Fibroblast of skin of right quadriceps (primary cell): ENCODE data around the gene METTL22.

Experiments used
- DNase-seq: peaks from one replicate; pipeline ENCODE4 v3.0.0-alpha.2; 2013

METTL22 gene

DNA sequence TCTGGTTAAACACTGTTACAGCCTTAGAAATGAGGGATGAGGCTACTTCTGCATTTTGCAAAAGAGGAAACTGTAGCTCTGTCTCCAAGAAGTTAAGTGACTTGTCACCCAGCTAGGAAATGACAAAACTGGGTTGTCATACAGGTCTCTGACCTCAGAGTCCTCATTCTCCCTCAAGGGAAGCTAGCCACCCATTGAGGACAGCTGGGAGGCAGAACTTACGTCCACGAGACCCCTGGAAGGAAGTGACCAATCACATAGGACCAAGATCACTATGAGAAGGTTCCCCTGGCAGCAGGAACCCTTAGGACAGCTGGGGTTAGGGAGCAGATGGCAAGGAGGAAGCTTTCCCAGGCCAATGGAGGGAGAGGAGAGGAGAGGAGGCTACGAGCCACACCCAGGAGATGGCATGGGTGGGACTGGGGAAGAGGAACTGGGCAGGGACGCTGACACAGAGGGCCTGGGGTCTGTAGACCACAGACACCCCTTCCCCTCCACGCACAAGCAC lies 11.2 kb downstream of the METTL22 start:
- no peak for DNase-seq

DNA sequence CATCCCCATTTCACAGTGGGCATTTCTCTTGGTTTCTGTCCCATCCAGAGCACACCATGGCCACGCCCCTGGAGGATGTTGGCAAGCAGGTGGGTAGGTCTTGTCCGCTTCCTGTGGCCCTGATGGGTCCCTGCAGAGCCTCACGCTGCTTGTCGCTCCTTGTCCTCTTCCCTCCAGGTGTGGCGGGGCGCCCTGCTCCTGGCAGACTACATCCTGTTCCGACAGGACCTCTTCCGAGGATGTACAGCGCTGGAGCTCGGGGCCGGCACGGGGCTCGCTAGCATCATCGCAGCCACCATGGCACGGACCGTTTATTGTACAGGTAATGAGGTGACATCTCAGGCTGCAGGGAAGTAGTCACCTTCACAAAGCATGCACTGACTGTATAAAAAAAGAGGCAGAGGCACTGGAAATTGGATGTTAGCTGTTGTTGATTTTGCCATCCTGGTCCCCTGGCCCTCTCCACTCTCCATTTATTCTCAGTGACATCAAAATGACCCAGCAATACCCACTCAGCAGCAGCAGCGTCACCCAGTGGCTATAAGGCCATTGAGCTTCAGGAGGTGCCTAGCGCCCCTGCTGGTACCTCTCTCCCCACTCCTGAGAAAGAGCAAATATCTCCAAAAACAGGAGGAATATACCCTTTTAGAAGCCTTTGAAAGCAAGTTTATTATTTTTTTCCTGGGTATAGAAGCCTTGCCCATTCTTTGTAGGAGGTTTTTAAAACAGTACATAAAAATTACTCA lies 13.7 kb downstream of the METTL22 start:
- peak; percentile 26 for DNase-seq

- DNase-seq = no peak
These were observed 18.2 kb downstream of the METTL22 start for GRCh38 chr16:8639694-8640093.

DNA sequence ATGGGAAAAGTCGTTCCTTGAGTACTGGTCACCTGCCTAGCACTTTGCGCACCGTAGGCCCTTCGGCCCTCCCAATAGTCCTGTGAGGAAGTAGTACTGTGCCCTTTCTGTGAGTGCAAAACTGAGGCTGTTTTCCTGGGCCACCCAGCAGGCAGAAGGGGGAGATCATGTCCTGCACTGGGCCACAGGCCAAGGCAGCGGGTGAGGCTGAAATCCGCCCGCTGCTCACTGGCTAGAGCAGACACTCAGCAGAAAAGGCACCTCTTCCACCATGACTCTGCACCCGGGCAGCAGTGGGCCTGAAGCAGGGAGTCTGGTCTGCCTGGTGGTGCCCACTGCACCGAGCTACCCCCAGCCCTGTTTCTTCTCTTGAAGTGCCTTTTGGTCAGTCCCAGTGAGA lies 20.2 kb downstream of the METTL22 start:
- DNase-seq = no peak

GRCh38 chr16:8642146-8642545 lies 20.6 kb downstream of the METTL22 start:
- DNase-seq = no peak

GRCh38 chr16:8644211-8645140 lies 23.0 kb downstream of the METTL22 start:
- DNase-seq = peak; percentile 17

GRCh38 chr16:8645141-8645521 lies 23.6 kb downstream of the METTL22 start:
- peak; percentile 11 for DNase-seq

DNA sequence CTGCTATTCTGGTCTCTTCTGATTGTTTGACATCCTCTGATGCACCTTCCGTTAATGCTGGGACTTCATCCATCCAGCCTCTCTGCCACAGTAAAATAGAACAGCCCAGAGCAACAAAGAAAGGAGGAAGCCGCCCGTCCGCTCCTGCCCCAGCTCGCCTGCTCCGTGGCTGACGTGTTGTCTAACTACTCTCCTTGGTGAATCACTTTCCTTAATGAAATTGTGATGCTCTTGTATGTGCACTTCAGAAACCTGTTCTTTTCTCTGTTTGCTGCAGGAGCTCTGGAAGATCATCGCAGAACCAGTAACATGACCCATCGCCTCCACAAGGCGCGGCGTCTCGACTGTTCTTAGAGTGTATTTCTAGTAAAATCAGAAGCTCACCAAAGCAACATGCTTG lies 24.3 kb downstream of the METTL22 start:
- no peak for DNase-seq

DNA sequence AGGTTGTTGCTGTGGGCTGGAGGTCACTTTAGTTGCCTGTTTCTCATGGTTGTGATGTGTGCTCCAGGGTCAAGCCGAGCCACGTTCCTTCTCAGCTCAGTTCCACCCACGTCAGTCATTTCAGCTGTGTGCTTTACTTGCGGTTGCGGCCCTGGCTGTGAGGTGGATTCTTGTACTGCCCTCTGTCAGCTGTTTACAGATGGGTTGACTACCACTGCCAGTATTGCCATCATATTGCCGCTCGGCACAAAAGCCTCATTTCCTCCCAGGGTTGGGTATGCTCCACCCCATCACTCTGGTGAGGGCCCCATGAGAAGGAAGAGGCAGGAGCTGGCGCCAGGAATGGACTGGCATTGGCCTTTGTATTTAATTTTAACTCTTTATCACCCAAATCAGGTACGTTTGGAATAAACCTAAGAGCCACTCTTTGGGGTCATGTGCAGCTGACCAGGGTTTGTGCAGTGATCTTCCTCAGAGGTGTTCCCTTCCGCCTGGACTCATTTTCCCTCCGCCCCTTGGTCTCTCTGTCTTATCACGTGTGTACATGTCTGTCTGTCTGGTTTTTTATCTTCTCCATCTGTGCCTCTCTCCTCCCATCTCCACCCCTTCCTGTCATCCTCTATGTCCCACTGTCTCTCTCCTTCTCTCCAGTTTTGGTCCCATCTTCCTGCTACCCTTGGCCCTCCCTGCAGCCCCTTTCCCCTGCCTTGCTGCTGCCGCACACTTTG lies 25.0 kb downstream of the METTL22 start:
- DNase-seq = no peak

DNA sequence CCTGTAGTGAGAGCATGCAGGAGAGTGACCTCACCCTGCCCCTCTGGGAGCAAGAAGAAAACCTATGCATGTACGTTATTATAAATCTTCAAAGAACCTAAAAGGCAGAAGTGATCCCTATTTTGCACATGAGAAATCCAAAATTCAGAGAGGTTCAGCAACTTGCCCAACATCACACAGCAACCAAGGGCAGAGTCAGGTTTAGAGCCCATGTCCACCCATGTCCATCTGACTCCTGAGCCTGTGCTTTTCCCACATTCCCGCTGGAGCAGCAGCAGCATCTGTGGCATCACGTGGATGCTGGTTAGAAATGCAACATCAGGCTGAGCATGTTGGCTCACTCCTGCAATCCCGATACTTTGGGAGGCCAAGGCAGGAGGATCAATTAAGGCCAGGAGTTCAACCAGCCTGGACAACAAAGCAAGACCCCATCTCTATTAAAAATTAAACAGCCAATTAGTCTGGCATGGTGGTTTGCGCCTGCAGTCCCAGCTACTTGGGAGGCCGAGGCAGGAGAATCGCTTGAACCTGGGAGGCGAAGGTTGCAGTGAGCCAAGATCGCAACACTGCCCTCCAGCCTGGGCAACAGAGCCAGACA lies 26.3 kb downstream of the METTL22 start:
- no peak for DNase-seq

GRCh38 chr16:8648877-8649276 lies 27.4 kb downstream of the METTL22 start:
- no peak for DNase-seq

- no peak for DNase-seq
These were observed 28.5 kb downstream of the METTL22 start for GRCh38 chr16:8649829-8650554.

GRCh38 chr16:8651958-8652357 lies 30.5 kb downstream of the METTL22 start:
- DNase-seq = peak; percentile 11

- peak; percentile 39 for DNase-seq
These were observed 33.8 kb downstream of the METTL22 start for GRCh38 chr16:8655184-8655717.

- no peak for DNase-seq
These were observed 34.9 kb downstream of the METTL22 start for GRCh38 chr16:8656376-8656775.

DNA sequence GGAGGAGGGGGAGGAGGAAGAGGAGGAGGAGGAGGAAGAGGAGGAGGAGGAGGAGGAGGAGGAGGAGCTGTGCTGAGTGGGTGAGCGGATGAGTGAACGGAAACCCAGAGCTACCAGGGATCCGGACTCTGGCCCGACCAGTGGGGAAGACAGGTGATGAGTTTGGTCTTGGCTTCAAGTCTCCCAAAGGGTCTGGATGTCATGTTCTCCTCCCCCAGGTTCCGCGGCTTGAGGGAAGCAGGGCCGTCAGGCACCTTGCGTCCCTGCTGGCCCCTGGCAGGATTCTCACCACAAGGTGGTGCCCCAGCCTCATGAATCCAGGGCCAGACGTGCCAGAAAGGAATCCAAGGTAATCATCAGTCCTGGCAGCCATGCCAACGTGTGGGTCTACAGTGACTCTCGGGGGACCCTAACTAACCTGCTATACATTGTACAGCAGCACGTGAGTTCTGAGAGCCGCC lies 39.4 kb downstream of the METTL22 start:
- peak; percentile 49 for DNase-seq

DNA sequence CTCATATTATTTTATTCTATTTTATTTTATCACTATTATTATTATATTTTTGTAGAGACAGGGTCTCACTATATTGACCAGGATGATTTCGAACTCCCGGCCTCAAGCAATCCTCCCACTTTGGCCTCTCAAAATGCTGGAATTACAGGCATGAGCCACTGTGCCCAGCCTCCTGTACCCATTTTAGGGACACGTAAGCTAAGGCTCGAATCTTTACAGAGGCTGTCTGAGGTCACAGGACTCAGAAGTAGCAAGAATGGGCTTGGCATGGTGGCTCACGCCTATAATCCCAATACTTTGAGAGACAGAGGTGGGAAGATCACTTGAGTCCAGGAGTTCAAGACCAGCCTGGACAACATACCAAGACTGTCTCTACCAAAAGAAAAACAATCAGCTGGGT lies 40.2 kb downstream of the METTL22 start:
- DNase-seq = no peak

- DNase-seq = no peak
These were observed 41.9 kb downstream of the METTL22 start for GRCh38 chr16:8663192-8664089.

GRCh38 chr16:8665529-8665928 lies 44.0 kb downstream of the METTL22 start:
- DNase-seq = no peak

DNA sequence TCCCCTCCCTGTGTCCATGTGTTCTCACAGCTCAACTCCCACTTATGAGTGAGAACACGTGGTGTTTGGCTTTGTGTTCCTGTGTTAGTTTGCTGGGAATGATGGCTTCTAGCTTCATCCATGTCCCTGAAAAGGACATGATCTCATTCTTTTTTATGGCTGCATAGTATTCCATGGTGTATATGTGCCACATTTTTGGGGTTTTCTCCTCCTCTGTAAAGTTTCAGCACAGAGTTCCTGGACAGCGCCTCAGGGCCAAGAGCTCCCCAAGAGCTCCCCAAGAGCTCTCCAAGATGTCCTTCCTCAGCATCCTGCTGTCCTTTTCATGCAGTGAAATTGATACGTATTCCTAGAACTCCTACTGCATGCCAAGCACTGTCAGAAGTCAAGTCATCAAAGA lies 46.0 kb downstream of the METTL22 start:
- no peak for DNase-seq

- no peak for DNase-seq
These were observed 46.6 kb downstream of the METTL22 start for GRCh38 chr16:8668113-8668512.
